ENCODE results near the gene AGFG2.

Gene AGFG2

DNA sequence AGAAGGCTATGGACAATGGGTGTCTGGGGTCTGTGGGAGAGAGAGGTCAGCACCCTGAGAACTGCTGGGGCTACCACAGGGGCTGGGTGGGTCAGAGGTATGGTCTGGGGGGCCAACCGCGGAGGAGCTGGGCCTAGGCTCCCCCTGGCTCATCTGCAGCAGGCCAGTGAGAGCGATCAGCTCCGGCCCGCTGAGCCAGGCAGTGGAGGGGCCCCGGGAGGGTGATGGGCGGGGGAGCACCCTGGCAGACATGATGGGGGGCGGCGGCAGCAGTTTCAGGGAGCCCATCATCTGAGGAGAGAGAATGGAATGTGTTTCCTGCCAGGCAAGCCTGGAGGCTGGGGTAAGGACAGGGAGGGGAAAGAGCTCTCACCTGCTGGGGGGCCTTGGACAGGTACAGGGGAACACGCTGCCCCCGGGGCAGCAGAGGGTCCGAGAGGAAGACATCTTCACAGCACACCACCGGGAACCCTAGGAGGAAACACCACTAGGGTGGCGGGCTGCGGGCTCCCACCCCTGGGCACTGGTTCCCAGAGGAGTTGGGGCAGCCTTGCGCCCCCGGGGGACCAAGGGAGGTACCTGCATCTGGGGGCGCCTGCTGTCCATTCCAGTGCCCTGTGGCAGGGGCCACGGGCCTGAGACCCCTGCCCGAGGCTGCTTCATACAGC lies 33.4 kb downstream of the AGFG2 start:
- no peak for DNase-seq (ENCODE audit: low spot score)

DNA sequence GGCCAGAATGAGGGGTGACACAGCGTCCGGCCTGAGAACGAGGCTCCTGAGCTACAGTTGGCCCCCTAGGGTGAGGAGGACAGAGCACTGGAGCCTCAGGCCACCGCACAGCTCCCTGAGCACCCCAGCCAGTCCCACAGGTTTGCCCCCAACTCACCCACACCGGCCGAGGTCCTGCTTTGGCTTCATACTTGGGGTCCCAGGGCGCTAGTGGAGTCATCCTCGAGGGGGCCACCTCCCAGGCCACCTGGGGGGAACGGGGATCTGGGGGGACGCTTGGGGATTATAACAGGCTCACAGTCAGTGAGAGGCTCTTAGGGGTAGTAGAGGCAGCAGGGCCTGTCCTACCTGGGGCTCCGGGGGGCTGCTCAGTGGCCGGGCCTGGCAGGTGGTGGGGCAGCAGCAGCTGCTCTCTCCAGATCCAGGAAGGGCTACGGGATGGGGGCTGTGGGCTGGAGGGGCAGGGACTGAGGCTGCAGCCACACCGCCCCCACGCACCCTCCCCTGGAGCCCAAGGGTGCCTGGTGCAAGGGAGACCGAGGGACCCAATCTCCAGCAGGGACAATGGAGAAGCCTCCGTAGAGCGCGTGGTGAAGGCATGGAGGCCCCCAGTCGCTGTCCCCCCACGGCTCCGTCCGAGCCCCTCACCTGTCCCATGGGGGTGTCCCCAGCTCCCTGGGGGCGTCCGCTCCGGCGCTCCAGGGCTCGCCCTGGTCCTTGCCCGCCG lies 34.1 kb downstream of the AGFG2 start:
- no peak for DNase-seq (ENCODE audit: low spot score)

DNA sequence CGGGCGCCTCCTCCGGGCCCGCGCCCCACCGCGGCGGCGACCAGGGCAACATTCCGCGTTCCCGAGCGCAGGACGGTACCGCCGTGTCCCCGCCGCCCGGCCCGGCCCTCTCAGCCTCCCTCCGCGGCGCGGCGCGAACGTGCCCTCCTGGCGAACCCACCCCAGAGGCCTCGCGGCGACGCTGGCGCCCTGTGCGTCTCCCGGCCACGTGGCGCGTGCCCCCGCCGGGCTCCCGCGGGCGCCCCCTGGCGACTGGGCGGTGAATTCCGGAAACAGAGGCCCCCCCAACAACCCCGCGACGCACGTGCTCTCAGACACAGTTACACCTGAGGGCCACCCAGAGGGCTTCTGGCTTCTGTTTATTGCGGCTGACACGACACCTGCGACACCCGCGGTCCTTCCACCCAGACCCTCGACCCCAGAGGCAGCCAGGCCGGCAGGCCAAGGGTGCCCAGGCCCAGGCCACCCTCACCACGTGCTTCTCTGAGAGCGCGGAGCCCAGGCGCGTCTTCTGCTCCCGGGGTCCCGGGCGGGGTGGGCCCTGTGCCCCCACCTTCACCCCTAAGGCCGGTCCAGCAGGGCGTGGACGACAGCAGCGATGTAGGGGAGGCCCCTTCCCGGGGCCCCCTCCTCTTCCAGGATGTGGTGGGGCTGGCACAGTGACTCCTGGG lies 34.8 kb downstream of the AGFG2 start, which contains the start of gene SAP25:
Gene SAP25, minus strand, starts transcription at position 210 of the 671 bp plus-strand sequence. Its CDS starts 158 bp downstream, at position 52.
- no peak for DNase-seq (ENCODE audit: low spot score)

DNA sequence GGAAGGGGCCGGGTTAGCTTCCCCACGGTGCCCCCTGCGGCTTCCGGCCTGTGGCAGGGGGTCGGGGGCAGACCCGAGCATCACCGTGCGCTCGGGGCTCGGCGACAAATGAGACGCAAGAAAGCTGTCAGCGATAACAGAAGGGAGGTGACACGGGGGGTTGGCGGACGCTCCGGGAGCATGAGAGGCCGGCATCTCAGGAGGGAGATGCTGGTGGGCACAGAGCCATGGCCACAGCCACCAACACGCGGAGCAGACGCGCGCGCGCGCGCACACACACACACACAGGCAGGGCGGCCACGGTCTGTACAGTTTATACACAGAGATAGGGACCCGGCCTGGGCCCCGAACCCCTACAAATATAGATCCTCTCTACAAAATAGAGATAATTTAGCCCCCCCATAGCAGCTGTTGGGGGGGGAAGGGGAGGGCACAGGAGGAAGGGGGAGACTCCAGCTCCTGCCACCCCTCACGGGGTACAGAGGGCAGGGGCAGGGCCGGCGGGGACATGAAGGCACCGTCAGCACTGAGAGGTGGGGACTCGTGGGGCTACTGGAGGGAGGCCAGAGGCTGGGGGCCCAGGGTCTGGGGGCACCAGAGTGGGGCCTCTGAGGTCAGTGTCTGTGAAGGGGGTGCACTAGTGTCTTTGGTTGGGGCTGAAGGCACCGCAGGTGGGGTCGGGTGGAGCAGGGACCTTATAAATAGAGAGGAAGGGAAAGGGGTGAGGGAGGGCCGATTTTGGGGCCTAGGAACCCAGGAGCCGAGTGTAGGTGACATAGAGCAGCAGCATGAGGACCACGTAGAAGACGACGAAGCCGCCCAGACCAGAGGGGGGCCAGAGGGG lies 35.6 kb downstream of the AGFG2 start:
- no peak for DNase-seq (ENCODE audit: low spot score)

DNA sequence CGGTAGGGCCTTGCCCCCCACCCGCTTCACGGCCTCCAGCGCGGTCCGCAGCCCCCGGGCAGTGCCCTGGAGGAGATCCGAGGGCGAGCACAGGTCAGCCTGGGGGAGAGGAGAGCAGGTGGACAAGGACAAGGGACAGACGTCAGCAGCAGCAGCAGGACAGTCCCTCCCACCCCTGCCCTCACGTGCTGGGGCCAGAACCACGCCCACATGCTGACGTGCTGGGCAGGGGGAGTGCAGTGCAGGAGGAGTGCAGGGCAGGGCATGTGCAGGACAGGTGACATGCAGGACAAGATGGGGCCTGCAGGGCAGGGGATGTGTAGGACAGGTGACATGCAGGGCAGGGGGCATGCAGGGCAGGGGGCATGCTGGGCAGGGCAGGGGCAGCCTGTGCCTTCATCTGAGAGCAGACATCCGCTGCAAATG lies 36.2 kb downstream of the AGFG2 start:
- DNase-seq (ENCODE audit: low spot score) = no peak

DNA sequence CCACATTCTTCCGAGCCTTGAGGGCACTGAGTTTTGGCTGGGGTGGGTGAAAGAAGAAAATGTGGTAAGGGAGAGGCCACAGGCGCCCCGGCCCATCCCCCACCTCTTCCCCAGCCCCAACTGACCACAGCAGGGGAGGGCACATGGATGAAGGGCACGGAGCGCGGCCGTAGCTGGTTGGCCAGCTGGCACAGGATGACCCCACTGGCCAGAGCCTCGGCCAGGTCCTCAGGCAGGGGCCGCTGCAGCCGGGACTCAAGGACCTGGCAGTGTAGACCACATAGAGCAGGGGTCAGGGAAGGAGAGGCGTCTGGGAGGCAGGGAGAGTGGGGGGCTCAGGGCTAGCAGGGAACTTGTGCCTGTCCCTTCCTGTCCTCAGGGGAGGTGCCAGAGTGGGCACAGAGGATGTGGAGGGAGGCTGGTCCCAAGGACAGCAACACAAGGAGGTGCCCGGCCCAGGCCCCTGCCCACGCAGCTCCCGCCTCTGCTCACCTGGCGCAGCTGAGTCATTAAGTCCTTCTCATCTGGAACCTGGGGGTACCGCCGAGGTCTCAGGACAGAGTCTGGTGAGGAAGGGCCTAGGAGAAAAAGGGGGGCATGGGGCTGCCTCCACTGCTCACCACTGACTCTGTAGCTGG lies 36.9 kb downstream of the AGFG2 start:
- no peak for DNase-seq (ENCODE audit: low spot score)

DNA sequence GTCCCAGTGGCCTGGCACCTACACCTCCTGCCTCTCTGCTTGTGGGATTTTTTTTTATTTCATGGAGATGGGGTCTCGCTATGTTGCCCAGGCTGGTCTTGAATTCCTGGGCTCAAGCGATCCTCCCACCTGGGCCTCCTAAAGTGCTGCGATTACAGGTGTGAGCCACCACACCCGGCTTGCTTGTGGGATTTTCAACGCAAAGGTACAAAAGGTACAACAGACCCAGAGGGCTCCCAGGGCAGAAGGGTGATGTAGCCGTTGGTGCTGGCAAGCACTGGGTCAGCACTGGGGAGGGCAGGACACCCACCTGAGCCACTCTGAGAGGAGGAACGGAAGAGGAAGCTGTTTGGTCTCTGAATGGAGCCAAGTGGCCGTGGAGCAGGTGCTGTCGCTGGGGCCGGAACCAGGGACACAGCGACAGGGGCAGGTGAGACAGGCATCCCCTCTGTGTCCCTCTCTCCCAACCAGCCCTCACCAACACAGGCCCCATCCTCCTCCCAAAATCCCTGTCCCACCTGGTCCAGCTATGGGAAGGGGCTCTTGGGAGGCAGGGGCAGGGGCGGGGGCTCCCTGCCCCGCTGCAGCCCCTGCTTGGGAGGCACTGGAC lies 37.5 kb downstream of the AGFG2 start:
- DNase-seq (ENCODE audit: low spot score) = no peak

DNA sequence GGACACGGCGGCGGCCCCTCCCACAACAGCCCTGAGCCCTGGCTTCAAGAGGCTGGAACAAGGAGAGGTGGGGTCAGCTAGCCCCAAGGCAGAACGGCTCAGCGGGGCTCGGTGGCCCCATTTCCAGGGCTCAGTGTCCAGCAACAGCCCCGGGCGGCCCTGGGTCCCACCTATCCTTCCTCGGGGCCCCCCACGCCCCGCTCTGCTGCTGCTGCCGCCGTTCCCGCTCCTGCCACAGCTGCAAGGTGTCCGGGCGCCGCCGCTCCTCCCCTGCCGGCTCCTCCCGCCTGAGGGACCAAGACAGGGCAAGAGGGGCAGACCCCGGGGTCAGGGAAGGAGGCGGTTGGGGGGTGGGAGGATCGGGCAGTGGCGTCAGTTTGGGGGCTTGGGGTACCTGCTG lies 38.1 kb downstream of the AGFG2 start:
- no peak for DNase-seq (ENCODE audit: low spot score)

DNA sequence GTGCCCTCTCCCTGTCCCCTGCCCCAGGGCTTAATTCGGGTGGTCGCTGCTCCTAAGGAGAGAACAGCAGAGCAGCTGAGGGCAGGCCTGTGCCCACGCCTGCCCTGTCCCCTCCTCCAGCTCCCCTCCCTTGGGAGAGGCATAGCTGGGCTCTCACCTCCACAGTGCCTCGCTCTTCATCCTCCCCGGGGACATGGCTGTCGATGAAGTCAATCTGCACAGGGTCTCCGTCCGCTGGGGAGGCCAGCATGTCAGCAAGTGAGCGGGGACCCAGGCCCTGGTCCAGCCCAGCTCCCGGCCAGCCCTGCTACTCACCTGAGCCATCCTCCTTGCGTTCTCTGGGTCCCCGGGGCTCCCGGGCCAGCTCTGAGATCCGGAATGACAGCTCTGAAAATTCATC lies 38.5 kb downstream of the AGFG2 start:
- no peak for DNase-seq (ENCODE audit: low spot score)

DNA sequence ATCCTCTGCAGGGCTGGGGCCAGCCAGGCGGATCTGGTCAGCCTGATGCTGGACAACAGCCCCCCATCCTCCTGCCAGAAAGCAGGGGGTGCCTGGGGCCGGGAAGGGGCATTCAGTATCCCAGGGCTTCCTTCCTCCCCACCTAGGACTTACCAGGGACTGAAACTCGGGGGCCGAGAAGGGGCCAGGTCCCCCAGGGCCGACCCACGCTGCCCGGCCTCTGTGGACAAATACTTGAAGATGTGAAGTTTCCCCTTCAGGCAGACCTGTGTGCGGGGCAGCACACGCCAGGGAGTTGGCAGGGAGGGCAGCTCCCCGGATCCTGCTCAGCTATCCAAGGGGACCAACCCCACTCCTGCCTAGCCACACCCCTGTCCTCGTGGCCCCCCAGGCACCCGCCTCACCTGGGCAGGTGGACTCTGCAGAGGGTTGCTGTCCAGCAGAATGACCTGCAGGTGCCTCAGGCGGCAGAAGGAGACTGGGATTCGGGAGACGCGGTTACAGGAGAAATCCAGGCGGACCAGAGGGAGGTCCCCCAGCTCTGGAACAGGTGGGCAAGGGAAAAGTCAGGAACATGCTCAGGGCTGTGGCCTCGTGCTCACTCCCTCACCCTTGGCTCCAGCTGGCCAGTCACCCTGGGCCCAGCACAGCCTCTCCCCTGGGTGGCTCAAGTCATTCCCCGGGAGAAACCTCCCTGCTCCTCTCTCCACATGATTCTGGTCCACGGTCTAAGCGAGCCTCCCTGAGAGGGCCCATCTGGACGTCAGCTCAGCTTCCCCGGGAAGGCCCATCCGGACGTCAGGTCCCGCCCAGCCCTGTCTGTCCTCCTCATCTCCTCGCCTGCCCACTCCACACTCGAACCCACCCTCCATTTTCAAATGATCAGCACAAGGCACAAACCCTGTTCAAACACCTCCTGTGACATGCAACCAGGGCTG lies 39.5 kb downstream of the AGFG2 start:
- DNase-seq (ENCODE audit: low spot score) = no peak

DNA sequence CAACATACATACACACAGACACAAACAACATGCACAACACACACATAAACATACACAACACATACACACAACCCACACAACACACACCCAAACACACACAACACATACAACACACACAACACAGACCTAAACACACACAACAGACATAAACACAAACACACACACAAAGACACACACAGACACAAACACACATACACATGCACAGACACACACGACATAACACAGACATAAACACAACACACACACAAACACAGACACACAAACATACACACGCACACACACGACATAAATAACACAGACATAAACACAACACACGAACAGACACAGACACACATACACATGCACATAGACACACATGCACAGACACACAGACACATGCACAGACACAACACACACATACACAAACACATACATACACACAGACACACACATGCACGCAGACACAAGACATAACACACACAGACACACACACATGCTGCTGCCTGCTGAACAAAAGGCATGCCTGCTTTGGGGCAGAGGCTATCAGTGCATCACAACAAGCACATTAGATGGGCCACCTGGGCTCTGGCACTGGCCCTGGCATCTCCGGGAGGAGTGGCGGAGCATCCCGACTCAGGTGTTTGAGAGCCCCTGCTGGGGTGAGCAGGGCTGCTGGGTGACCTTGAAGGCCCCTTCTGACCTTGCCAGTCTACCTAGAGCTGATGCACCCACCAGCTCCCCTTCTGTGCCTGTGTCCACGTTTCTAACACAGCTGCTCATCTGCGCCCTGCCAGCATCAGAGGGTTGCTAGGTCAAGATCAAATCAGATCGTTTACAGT lies 41.7 kb downstream of the AGFG2 start:
- no peak for DNase-seq (ENCODE audit: low spot score)

DNA sequence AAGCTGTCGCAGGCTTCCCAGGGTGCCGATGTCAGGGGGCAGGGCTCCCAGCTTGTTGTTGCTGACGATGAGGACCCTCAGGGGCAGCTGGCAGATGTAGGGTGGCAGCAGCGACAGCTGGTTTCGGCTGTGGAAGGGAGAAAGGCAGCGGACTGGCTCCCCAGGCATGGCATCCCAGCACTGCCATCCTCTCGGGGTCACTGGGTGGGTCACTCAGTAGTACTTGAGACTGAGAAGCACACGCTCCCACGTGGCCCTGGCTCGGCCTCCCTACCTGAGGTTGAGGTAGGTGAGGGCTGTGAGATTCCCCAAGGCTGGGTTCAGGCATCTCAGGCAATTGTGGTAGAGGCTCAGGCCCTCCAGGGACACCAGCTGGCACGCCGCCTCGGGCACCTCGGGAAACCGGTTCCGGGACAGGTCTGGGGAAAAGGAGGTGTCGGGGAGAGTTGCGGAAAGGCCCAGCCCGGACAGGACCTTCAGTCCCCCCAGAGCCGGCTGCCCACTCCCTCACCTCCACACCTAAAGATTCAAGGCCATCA lies 43.1 kb downstream of the AGFG2 start:
- DNase-seq (ENCODE audit: low spot score) = no peak

DNA sequence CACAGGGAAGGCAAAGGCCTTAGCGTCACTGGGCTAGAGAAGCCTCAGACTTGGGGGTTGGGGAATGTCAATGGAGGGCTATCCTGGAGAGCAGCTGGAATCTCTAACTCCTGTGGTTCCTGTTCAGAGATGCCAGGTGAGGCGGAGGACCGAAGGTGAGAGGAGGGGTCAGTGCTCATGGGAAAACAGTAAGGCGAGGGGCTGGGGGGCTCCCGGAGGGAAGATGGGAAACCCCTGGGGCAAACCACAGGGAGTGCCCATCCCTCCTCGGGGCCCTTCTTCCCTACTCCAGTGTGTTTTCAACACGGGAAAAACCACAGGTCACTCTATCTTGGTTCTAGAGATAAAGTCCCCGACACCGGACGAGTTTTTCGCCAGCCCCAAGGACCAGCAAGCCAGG lies 43.6 kb downstream of the AGFG2 start:
- DNase-seq (ENCODE audit: low spot score) = no peak

DNA sequence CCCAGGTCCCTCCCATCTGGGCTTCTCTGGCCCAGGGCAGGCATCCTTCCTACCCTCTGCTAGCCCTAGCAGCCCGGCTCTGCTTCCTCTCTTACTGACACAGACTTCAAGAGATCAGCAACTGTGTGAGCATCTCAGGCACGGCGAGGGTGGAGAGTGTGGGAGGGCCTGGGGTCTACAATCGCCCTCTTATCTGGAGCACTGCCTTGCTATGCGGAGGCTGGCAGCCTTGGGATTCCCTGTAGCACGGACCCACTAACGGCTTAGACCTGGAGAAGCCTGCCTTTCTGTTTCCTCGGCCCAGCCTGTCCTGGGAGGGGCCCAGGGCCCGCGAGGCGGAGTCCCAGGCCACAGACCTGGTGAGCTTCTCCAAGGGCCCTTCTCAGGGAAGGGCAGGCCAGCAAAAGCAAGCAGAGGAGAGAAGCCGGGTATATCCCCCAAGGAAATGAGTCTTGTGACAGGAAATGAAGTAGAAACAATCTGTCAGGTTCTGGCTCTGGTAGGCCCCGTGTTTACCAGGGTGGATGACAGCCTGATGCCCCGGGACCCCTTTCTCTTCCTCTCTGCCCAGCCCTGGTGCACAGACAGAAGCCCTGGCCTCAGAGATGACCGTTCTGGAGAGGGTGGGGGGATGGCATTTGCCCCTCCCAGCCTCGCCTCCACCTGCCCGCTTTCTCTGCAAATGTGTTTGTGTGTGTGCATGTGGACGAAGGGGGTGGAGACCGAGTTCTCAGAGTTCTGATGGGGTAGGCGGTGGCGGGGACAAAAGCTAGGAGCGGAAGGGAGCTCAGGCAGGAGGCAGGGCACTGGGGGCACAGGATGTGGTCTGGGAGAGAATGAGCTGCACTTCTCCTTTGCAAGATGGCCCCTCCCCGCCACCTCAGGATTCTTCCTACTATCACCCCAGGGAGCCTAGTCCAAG lies 44.4 kb downstream of the AGFG2 start:
- DNase-seq (ENCODE audit: low spot score) = peak; percentile 59

DNA sequence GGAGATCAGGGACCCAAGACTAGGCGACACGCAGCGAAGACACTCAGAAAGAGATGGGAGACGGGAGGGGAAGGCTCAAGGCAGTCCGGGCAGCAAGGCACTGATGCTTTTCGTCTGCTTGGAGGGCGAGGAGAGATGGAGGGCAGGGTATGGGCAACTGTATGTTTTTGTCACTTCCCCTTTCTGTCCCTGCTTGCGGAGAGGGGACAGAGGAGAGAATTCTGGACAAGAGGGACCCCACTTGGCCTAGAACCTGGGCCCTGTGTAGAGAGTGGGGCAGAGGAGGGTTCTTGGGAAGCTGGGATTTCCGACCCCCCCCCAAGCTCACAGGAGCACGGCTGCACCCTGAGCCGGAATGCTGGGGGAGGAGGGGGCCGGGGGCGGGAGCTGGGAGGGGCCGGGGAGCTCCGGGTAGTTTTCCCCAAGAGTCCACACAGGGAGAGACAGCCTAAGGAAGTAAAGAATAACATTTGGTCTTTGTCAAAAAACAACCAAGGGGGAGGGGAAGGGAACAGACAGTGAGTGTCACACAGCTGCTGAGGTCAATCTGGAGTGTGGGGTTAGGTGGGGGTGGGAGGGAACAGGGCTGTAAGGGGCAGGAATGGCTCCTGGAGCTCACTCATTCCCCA lies 45.2 kb downstream of the AGFG2 start:
- DNase-seq (ENCODE audit: low spot score) = no peak

DNA sequence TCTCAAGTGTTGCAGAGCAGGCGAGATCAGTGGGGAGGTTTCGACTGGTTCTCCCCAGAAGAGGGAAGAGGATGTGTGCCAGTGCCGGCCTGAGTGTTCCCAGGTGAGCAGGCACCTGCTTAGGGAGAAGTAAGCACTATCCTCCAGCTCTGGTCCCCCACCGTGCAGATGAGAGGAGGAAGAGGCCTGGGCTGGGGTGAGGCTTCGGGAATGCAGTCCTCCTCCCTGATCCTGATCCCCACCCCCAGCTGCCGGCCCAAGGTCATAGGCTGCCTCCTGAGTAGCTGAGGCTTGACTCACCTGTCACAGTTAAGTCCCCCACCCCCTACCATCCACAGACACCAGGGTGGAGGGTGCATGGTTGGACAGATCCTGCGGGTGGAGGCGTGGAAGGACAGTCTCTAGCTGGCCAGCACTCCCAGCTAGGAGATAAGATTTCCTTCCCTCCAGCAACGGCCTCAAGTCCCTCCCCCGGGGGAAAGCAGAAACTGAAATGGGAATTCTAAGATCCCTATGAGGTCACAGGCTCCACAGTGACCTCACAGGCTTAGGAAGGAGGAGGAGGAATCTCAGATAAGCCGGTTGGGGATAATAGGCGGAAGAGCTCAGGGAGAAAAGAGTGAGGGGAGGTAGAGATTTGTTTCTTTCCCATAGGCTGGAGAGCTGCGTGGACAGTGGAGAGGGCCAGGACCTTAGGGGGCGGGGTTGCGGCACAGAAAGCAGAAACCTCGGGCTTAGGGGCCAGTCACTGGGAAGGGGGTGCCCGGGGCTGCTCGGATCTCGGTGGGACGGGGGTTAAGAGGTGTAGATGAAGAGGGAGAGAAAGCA lies 45.9 kb downstream of the AGFG2 start:
- DNase-seq (ENCODE audit: low spot score) = no peak

Data from CD4-positive, alpha-beta T cell treated with Interleukin-2 at 100 ng/mL for 4 hours (primary cell).